GM18526 (cell line): Measurements from ENCODE around the gene THAP4.

ENCODE experiments used
- POLR2A ChIP-seq: IDR thresholded peaks from 3 replicates; pipeline ENCODE4 v1.6.1; 2011; ENCODE audit not compliant: insufficient read length; ENCODE audit errors: extremely low read depth

THAP4 gene

DNA sequence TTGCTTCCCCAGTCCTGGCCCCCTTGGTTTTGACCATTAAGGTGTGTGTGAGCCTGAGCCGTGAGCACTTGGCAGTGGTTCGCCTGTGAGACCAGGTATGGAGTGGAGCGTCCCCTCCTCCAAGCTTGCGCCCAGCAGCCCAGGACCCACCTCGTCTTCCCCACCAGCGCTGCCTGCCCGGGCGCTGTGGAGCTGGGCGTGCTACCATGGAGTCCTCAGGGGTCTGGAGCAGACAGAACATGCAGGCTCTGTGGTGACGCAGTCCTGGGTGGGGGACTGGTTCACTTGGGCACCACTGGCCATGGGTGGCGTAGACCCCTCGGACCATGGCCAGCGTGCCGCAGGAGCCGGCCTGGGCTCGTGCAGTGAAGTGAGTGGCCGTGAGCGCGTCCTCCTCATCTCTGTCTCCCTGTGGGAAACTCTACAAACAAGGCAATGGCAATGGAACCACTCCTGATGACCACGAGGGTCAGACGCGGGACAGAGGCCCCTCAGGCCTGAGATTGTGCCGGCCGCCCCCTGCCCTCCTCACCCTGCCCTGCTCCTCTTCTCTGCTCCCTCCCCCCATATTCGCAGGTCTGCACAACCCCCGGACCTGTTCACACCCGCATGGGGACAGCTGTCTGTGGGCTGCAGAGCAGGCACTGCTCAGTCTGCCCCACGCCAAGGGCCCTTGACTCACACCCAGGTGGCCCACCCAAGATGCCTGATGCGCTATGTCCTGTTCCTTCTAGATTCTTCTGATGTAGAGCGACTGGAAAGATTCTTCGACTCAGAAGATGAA lies 34.7 kb upstream of the THAP4 start:
- no peak for TF ChIP-seq POLR2A

DNA sequence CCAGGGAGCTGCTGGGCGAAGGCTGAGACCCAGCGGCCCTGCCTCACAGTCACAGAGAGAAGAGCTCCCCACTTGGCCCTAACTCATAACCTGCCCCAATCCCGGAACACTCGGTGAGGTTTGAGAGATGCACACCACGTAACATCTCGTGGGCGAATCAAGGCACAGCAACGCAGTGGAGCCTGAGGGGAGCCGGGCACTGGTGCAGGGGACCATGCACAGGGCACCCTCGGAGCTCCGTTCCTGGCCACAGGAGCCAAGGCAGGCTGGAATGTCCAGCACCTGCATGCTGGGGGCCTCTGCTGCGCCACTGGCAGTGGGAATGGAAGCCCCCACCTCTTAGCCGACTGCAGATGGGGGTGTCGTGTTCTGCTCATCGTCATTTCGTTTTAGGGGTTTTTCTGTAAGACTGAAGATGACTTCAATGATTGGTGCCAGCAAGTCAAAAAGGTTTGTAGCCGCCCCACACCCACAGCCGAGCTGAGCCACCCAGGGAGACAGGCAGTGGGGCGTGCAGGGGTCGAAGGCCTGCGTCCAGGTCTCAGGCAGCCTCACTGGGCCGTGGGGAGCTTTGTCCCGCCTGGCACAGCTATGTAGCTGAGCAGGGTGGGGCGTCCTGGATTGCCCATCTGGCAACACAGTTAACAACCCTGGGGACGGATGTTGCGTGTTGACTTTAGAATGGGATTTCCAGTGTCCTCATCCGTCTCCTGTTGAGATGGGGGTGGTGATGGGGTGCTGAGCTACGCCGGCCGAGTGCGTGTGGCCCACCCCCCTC lies 33.6 kb upstream of the THAP4 start:
- TF ChIP-seq POLR2A, result no peak

DNA sequence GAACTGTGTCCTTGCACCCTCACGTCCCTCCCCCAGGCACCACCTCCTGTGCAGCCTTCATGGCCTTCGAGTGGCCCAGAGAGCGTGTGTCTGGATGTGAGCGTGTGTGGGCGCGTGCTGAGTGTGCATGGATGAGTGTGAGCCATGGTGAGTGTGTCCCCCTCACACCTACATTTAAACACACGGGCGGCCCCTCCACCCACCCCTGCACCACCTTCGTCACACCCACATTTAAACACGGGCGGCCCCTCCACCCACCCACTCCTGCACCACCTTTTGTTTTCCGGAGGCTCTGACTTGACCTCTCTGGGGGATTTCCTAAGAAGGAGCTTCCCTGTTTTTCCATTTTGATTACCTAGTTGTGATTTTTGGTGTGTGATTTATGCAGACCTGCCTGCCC lies 31.9 kb upstream of the THAP4 start:
- no peak for TF ChIP-seq POLR2A

DNA sequence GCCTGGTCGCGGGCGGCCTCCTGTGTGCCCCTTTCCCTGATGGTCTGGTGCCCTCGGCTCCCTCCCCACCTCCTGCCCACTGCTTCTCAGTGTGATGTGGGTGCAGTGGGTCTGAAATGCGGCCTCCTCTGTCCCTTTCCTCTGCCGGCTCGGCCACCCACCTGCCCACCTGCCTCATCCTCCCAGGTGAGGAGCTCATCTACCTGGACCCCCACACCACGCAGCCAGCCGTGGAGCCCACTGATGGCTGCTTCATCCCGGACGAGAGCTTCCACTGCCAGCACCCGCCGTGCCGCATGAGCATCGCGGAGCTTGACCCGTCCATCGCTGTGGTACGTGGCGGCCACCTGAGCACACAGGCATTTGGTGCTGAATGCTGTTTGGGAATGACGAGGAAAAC lies 31.4 kb upstream of the THAP4 start:
- no peak for TF ChIP-seq POLR2A

DNA sequence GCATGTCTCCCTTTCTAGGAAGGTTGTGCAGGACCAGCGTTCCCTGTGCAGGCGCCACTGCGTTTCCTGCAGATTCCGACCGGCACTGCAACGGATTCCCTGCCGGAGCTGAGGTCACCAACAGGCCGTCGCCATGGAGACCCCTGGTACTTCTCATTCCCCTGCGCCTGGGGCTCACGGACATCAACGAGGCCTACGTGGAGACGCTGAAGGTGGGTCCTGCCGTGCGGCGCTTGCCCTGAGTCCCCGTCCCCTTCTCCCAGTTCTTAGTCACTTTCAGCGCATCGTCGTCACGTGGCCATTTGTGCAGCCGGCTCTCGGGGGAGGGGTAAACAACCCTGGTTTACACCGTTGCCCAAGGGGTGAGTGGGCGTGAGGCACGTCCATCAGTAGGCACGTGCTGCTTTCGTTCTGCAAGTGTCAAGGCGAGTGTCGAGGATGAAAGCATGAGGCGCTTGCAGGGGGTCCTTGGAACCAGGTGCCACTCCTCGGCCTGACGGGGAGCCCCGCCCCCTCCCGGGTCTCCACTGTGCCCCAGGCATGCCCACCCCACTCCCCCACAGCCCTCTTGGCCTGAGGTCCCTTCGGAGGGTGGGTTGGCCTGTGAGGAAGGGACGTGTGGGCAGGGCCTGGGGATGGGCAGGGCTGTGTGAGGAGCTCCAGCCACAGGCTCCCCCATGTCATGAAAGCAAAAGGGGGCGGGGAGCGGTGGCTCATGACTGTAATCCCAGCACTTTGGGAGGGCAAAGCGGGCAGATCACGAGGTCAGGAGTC lies 29.9 kb upstream of the THAP4 start:
- TF ChIP-seq POLR2A, result no peak

DNA sequence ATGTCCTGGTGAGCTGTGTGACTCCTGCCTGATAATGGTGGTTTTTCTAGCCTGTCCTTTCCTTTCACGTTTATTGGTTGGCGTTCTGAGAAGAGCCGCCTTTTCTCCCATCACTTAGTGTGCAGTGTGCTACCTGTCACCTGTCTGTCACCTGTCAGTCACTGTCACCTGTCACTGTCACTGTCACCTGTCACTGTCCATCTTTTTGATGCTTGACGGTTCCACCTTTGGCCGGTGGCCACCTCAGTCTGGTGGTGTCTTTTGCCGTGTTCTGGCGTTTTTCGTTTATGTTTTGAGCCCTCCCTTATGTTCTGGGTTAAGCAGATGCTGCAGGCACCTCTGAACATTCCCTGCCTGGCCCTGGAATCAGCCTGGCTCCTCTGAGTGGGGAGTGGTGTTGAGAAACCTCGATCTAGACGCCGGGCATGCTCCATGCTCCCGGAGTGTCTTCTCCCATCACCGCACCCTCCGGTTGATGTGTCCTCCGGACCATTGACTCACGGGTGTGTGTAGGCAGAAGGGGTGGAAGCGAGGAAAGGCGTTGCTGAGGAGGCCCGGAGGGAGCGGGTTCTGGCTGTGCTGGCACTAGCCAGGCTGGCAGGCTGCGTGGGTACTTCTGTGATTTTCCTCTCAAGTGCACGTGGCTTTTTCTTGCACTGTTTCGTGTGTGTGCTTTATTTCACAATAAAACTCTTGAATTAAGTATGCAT lies 28.9 kb upstream of the THAP4 start:
- TF ChIP-seq POLR2A, result no peak

DNA sequence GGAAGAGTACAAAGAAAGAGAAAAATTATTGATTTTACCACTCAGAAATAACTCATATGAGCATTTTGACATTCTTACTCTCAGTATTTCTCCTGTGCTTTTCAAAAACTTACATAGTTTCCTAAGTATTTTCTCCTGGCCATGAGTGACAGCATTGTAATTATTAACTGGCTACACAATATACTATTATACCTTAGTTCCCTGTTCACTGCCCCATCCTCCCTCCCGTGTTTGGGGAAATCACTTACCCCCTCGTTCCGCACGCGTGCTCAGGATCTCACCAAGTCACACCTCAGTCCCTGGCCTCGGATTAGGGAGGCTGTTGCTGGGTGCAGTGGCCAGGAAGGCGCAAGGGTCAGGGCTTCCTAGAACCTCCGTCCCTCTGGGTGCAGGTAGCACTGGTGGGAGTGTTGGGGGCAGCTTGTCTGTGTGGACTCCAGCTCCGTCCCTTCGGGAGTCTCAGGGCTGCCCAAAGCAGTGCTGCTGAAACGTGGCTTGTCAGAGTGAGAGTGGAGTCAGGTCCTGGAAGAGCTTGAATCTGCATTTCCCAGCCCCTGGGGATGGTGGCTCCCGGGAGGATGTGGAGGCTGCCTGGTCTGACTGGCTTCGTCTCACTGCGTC lies 23.7 kb upstream of the THAP4 start:
- no peak for TF ChIP-seq POLR2A

DNA sequence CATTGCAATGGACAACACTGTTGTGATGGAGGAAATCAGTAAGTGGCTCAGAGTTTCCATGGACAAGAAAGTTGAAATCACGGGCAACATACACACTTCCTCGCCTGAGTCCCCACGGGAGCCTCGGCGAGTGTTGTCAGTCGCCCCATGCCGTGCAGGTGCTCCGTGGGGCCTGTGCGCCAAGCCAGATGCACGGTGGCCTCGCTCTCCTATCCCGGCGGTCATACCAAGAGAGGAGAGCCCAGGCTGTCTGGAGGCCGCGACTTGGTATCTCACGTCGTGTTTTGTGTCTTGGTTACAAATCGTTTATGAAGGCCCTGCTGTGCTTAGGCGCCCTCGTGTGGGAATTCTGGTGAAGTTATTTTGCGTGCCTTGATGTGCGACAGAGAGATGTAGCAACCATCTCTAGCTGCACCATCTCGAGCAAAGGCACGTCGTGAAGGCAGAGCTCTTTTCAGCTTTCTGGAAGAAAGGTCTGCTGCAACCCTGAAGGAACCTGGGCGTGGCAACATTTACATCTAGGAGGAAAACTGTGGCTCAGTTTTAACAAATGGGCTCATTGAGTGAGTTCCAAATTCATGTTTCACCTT lies 22.3 kb upstream of the THAP4 start:
- no peak for TF ChIP-seq POLR2A

DNA sequence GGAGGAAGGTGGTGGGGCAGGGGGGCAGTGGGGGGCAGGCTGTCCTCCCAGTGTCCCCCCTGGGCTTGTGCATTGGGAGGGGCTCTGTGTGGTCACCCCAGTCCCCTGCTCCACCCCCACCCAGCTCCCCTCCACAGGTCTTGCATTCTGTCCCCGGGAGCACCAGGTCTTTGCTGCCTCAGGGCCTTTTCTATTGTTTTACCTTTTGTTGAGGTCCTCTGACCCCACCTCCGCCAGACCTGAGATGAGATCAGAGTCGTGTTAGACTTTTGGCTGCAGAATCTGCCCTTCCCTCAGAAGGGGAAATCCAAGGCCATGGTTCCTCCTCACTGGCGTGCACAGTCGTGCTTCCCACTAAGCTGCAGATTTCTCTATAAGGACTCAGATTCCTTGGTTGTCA lies 21.3 kb upstream of the THAP4 start:
- TF ChIP-seq POLR2A, result no peak

DNA sequence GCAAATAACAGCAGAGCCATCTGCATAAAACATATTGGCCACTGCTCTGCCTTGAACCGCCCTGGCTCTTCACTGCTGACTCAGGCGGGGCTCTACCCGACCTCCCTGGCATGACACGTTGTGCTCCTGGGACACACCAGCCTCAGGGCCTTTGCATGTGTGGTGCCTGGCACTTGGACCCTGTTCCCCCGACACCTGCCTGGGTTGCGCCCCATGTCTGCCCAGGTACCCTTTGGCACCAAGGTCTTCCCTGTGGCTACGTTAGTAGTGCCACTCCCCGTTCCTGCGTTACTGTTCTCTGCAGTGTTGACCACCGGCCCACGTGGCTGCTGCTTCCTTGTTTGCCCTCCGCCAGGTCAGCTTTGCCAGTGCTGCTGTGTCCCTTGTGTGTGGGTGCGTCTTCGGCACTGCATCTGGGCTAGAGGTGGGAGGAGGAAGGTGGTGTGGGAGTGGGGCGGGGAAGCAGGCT lies 20.9 kb upstream of the THAP4 start:
- TF ChIP-seq POLR2A, result no peak

DNA sequence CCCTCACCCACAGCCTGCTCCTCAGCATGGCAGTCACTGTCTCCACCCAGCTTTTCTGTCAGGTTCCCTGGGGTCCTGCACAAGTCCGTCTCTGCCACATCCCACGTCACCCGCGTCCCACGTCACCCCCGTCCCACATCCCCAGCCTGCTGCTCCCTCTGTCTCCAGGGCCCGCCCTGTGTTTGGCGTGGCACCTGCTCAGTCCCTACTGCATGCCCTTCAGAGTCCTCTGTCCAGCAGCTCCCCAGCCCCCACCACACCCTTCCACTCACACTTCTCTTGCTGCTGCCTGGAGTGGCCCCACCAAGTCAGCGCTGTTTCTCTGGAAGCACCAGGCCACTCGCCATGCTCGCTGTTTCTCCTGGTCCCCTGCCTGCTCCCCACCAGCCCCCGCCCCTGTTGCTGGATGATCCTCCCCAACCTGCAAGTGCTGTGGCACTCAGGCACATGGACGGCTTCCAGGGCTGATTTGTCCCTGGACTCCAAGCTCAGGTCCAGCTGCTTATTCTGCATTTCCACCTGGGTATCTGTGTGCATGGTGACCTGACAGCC lies 19.3 kb upstream of the THAP4 start:
- no peak for TF ChIP-seq POLR2A

DNA sequence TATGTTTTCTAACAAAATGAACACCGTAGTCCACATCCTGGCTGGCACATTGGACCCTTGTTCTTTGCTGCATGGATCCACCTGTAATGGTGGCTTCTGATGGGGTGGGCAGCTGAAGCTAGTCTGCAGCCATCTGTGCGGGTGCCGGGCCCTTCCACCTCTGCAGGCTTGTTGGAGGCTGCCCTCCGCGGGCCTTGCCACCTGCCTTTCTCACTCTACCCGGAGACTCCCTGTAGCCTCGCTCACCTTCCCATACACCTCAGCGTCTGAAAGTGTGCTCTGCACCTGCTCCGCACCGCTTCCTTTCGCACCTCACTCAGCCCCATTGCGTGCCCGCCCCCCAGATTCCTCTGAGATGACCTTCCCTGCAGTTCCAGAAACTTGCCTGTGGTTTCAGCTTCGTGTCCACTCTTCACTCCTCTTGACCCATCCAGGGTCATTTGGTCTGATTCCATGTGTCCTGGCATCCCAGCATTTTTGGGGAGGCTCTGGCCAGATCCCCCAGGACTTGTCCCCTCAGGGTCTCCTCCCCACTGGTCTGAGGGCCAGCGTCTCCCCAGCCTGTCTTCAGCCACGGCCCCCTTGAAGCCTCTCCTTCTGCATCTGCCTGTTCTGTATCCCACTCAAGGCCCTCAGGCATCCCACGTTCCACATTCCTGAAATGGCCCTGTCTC lies 18.7 kb upstream of the THAP4 start:
- no peak for TF ChIP-seq POLR2A

DNA sequence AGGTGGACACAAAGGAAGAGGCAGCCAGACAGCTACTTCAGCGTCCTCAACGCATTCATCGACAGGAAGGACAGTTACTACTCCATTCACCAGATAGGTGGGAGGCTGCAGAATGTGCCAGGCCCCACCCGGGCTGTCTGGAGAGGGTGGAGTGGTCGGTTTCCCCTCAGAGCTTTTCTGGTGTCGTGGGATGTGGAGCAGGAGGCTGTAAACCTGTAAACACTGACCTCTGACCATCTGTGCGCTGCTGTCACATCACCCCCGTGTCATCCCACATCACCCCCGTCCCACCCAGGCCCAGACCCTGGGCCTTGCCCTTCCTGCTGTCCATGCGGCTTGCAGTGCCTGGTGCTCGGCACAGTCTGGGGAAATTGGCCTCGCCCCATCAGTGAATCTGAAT lies 17.6 kb upstream of the THAP4 start:
- TF ChIP-seq POLR2A, result no peak

DNA sequence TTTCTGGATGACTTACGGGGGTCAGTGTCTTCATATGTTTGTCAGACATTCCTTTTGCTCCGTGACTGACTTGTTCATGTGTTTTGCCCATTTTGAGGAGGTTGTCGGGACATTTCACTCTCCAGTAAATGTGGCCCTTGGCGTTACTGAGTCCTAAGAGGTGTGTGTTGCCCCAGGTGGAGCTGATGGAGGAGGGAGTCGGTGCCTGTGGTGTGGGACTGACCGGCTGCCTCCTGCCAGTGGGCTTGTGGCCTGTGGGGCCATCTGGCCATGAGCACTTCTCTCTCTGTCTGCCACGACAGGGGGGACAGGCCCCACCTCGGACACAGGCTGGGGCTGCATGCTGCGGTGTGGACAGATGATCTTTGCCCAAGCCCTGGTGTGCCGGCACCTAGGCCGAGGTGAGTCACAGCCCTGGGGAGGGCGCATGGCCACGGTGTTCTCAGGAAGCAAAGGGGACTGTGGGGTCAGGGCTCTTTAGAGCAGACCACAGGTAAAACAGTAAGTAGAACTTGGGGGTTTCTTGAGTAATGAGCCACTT lies 16.3 kb upstream of the THAP4 start:
- no peak for TF ChIP-seq POLR2A

DNA sequence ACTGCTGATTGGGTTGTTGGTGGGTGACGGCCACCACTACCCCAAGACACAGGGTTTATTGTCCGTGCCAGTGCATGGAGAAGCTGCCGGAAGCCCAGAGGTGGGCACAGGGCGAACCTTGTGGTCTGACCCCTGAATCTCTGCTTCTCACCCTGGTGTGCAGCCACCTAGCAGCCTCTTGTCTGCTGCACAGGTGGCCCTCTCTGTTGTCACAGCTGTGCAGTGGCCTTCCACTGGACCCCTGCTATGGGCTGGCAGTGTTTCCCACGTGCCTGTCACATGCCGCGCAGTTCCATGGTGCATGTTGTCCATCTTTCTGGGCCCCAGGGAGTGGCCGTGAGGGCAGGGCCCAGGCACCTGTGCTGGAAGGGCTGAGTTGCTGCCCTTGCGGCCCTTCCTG lies 15.8 kb upstream of the THAP4 start:
- no peak for TF ChIP-seq POLR2A
